T-helper 22 cell (primary cell): ENCODE measurements around the gene KRTAP10-4.

ENCODE experiments used
- DNase-seq: peaks from one replicate; pipeline ENCODE4 v3.0.0-alpha.2; 2020; ENCODE audit warnings: low read depth

Gene KRTAP10-4

GRCh38 chr21:44618504-44618903 lies 45.0 kb downstream of the KRTAP10-4 start:
- DNase-seq, result no peak

GRCh38 chr21:44618909-44619308 lies 45.4 kb downstream of the KRTAP10-4 start:
- peak; percentile 44 for DNase-seq

- DNase-seq, result no peak
These were observed 46.4 kb downstream of the KRTAP10-4 start for GRCh38 chr21:44619886-44620285.

GRCh38 chr21:44623575-44623974 lies 50.0 kb downstream of the KRTAP10-4 start:
- no peak for DNase-seq
